ENCODE data around the gene CELSR1.

Gene CELSR1, protein sequence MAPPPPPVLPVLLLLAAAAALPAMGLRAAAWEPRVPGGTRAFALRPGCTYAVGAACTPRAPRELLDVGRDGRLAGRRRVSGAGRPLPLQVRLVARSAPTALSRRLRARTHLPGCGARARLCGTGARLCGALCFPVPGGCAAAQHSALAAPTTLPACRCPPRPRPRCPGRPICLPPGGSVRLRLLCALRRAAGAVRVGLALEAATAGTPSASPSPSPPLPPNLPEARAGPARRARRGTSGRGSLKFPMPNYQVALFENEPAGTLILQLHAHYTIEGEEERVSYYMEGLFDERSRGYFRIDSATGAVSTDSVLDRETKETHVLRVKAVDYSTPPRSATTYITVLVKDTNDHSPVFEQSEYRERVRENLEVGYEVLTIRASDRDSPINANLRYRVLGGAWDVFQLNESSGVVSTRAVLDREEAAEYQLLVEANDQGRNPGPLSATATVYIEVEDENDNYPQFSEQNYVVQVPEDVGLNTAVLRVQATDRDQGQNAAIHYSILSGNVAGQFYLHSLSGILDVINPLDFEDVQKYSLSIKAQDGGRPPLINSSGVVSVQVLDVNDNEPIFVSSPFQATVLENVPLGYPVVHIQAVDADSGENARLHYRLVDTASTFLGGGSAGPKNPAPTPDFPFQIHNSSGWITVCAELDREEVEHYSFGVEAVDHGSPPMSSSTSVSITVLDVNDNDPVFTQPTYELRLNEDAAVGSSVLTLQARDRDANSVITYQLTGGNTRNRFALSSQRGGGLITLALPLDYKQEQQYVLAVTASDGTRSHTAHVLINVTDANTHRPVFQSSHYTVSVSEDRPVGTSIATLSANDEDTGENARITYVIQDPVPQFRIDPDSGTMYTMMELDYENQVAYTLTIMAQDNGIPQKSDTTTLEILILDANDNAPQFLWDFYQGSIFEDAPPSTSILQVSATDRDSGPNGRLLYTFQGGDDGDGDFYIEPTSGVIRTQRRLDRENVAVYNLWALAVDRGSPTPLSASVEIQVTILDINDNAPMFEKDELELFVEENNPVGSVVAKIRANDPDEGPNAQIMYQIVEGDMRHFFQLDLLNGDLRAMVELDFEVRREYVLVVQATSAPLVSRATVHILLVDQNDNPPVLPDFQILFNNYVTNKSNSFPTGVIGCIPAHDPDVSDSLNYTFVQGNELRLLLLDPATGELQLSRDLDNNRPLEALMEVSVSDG (N-terminal part only)

DNA sequence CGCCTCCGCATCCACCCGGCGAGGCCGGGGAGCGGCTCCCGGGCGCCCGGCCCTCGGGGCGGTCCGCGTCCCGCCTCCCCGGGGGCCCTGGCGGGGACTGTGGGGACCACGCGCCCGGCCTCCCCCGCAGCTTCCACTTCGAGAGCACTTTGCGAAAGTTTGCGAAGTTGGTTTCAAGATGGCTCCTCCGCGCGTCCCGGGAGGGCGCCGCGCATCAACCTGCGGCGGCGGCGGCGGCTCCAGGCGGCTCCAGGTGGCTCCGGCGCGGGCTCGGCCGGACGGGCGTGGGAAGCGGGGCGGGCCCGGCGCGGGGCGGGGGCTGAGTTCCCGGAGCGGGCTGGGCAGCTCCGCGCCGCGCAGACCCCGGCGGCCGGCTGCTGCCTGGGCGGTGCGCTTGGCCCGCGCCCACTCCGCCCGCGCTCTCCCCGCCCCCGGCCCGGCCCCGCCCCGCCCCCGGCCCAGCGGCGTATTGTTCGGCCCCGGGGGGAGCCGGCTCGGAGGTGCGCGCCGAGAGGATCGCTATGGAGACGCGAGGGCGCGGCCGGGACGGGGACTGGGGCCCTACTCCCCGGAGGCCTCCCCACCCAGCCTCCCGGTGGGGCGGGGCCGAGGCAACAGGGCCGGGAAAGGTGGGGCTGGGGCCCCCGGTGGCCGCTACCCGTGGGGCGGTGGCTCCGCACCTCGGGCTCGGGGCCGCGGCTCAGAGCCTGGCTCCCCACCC lies at the start of gene CELSR1:
Gene CELSR1, minus strand, starts transcription at position 396 of the 721 bp plus-strand sequence. CDS start 450 bp downstream, outside the sequence.
- DNase-seq (ENCODE audit: low read depth): no peak

DNA sequence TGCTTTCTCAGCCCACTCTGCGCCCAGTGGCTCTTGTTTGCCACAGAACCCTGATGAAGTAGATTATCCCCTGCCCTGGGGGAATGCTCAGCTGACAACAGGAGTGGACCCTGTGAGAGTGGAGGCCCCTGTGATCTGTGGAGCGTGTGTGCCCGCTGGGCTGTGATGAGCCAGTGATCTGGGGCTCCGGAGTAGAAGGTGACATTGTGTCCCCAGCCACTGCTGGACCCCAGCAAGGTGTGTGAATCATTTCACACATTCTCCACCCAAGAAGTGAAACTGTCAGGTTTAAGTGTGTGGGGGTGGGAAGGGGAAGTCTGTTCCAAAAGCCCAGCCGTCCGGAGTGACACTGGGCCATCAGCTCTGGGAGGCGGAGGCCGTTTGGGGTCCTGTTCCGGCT lies 49.6 kb upstream of the CELSR1 start:
- DNase-seq (ENCODE audit: low read depth): no peak

DNA sequence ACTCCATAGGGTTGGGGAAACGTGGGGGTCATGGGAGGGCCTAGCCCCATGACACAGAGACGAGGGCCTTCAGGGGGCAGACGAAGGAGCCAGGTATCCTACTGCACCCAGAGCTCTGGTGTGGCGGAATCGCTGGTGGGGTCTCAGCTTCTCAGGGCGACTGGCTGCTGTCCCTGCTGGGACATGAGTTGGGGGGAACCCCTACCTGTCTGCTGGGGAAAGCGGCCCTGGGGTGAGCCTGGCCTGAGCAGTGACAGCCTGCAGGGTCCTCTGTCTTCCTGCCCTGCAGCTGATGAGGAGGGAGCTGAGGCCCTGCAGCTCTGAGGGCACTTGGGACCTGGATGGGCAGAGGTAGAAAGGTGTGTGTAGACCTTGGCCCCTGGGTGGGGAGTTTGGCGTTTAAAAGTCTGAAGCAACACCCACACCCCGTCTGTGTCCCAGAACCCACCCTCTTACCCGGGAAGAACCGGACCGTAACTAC lies 49.2 kb upstream of the CELSR1 start:
- no peak for DNase-seq (ENCODE audit: low read depth)

DNA sequence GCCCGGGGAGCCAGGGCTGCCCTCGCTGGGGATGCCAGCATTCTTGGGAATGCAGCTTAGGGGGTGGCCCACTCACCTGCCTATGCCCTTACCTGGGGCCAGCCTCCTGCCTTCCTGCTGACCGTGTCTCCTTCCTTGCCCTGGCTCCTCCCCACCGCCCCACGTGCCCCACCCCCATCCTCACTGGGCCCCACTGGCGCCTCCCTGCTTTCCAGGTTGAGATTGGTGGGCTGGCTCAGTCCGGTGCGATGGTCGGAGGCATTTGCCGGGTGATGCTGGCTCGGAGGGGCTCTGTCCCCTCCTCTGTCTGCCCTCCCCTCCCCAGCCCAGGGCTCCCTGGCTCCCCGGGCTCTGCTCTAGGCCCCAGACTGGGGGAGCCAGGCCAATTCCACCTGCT lies 48.7 kb upstream of the CELSR1 start:
- DNase-seq (ENCODE audit: low read depth): no peak

DNA sequence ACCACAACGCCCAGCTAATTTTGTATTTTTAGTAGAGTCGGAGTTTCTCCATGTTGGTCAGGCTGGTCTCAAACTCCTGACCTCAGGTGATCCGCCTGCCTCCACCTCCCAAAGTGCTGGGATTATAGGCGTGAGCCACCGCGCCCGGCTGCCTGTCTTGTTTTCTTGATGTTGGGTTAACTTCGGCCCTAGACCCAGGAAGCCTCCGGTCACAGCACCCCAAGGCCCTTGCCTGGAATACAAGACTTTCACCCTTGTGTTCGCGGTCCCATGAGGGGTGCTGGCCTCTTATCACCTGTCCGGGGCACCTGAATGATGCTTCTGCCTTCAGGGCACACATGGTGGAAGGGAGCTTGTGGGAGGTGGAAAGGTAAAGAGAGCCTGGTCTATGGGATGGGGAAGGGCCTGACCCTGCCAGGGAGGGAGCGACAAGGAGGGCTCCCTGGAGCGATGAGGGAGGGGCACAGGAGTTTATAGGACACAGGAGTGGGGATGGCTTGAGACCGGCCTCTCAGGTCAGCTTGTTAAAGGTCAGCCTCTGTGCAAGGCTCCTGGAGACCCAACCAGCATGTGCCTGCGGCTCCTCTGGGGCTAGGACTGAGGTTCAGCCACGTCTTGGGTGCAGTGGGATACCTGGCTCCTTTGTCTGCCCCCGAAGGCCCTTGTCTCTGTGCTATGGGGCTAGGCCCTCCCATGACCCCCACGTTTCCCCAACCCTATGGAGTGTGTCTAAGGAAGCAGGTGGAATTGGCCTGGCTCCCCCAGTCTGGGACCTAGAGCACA lies 48.1 kb upstream of the CELSR1 start:
- DNase-seq (ENCODE audit: low read depth): no peak

DNA sequence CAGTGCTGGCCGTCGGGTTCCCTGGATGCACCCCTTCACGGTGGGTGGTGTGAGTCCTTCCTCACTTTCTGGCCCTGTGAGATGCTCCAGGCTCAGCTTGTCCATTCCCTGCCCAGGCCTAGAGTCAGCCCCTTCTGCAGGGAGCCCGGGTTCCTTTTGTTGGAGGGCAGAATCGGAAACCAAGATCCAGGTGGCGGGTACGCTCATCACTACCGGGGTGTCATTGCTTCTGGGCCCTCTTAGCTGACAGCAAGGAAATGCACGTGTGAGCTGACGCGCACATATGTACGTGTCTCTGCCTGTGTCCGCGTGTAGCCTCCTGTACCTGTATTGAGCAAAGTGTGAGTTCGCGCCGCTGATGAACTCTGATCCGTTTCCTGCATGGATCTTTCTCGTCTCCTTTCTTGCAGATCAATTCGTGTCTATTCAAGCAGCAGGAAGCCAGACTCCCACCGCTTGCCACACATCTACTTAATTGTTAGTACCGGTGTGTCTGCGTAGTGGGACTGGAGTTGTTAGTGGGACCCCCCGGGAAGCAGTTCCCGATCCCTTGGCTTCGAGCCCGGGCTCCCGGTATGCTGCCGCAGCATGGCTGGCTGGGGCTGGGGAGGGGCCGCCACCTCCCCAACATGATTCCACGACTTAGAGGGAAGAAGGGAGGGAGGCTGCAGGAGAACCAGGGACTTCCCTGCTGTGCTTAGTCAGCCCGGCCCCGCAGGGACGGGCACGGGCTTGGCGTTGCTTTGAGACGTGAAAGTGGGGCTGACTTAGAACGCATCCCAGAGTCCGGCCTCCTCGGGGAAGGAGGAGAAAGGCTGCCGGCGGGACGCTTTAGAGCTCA lies 46.9 kb upstream of the CELSR1 start:
- DNase-seq (ENCODE audit: low read depth): no peak

DNA sequence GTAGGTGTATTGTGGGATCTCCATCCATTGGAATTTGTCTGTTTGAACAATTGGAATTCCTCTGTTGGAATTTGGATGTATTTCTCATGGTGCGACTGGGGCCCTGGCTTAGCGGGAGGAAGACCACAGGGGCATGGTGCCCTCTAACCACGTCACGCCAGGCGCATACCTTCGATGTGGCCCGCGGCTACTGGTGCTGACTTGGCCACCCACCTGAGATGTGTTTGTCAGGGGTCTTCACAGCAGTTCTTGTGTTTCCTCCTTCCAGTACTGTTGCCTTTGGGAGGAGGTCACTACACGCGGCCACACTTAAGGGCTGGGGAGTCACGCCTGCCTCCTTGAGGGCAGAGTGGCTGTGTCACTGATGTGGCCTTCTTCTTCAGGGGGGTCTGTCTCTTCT lies 46.2 kb upstream of the CELSR1 start:
- DNase-seq (ENCODE audit: low read depth): no peak

DNA sequence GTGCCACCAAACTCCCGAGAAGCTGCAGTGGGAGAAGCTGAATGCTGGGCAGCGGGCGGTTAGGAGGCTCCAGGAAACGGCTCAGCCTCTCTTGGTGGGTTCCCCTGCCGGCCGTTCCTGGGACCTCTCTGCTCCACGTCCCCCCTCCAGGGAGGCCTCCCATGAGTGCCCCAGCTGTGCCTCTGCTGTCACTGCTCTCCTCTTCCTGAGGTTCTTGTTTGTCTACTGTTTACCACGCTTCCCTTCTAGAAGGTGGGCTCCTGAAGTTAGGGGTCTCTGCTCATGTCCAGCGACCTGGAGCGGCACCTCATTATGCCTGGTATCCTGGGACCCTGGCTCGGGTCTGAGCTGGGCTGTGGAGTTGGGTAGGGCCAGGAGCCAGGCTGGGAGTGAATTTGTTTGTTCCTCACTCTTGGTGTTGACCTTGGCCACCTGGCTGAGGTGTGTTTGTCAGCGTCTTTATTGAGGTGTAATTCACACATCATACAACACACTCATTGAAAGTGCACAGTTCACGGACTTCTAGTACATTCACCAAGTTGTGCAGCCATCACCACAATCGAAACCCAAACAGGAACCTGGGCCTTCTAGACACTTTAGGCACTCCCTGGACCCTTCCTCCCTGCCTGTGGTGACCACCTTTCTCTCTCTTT lies 45.0 kb upstream of the CELSR1 start:
- DNase-seq (ENCODE audit: low read depth): no peak

DNA sequence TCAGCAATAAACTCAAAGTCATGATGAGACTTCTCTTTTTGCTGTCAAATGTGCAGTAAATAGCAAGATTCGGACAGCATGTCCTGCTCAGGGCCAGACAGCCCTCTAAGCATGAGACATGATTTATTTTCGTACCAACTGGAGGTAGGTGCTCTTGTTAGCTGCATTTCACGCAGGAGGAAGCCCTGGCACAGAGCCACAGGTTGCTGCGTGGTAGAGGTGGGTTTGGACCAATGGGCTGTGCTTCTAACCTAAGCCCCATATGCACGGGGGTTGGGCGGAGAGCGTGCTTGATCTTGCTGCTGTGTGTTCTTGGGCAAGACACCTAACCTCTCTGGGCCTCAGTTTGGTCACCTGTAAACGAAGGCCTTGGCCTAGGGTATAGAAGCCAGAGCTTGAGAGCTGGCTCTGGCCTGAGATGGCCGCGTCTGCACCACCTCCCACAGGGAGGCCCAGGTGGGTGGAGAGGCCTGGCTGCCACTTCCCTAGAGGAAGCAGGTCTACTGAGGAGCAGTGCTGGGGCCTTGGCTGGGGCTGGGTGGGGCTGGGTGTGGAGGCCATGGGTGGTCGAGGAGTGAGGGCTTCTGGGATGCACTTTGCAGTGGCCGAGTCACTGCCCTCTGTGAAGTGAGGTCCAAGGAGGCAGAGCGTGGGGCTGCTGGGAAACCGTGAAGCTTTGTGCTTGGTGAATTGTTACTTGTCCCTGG lies 44.3 kb upstream of the CELSR1 start:
- DNase-seq (ENCODE audit: low read depth): no peak

DNA sequence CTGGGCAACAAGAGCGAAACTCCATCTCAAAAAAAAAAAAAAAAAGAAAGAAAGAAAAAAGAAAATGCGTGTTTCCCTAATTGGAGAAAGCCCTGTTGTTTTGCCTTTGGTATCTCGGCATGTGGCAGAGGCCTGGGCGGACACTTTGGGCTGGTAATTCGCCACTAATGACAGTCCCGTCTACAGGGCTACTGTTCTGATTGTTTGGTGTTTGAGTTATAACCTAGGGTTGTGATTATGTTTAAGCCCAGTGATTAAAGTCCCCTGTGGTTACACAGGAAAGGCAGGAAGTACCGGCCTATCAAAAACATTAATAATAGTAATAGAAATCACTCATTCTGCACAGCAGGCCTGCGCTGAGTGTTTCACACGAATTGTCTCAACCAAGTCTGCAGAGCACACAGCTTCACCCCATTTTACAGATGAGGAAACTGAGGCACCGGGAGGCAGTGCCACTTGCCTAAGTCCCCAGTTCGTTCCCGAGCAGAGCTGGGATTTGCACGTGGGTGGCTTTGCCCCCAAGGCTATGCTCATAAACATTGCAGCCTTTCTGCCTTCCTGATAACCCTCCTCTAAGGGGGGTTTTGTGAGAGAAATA lies 43.6 kb upstream of the CELSR1 start:
- DNase-seq (ENCODE audit: low read depth): no peak

DNA sequence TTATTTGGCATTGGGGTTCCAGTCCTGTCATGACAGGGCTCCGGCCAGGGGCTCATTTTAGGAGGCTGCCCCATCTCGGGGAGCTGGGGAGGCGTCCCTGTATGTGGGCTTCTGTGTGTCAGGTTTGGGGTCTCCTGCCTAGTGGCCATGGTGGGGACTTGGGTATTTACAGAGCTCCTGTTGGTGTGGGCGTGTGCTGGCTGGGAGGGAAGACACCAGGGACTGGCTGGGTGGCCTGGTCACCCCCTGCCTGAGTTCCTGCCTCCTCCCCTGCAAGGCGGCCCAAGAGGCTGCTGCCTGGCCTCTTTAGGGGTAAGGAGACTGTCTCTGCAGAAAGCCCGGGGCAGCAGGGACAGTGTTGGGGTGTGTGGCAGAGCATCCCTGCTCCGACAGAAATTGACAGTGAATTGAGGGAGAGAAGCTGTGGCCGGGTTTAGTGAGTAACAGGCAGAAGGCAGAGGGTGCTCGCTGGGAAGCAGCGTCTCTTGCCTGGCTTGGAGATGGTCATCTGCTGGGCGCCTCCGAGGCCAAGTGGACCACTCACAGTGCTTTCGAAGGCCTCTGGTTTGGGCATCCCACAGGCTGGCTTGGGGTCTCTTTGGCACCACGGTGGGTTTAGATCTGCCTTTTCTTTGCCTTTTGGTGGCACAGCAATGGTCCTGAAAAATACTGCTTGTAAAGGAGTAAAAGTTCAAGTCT lies 42.5 kb upstream of the CELSR1 start:
- DNase-seq (ENCODE audit: low read depth): no peak

DNA sequence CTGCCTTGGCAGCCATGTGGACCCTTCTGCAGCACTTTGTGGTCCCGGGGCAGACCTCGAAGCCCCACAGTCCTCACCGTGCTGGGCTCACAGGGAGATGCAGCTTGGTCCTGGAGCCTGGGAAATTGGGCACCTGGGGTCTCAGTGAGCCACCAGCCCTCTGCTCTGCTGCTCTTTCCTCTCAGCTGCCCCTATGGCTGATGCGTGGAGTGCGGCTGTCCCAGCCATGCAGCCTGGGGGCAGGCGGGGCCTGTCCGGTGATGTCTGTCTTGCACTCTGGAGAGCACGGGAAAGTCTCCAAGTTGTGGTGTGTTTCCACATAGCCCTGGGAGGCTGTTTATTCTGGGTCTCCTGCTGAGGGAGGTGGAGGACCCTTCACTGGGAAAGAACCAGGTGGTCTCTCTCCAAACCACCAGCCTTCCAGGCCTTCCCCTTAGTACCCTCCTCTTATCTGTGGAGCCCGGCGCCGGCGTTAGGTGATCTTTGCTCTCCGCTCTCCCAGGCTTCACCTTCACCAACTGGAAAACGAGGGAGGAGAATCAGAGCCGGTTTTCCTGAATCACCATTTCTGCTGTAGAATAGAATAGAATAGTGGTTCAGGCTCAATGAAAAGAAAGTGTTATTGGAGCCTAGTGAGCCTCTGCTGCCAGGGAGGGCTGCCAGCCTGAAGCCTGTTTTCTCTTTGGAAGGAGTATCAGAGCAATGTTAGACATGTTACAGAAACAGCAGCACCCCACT lies 41.6 kb upstream of the CELSR1 start:
- DNase-seq (ENCODE audit: low read depth): no peak

DNA sequence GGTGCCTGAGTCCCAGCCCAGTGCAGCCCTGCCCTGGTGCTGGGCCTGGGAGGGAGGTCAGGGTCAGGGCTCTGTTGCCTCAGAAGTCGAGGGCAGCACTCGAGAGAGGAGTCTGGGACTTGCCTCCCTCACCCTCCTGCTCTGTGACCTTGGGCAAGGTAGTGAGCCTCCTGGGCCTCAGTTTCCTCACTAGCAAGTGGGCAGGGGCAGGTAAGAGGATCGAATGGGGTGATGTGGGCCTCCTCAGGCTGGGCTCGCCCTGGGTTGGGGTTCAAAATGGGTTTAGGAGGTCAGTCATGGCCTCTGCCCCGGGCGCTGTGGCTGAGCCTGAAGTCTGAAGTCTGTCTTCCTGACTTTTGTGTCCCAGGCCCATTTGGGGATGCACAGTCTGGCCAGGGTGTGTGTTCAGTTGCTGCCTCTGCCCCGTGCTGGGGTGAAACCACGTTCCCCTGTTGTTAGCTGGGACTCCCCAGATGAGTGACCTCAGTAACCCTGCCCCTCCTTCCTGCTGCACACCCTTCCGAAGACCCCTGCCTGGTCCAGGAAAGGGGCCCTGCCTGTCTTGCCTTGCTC lies 40.9 kb upstream of the CELSR1 start:
- no peak for DNase-seq (ENCODE audit: low read depth)

DNA sequence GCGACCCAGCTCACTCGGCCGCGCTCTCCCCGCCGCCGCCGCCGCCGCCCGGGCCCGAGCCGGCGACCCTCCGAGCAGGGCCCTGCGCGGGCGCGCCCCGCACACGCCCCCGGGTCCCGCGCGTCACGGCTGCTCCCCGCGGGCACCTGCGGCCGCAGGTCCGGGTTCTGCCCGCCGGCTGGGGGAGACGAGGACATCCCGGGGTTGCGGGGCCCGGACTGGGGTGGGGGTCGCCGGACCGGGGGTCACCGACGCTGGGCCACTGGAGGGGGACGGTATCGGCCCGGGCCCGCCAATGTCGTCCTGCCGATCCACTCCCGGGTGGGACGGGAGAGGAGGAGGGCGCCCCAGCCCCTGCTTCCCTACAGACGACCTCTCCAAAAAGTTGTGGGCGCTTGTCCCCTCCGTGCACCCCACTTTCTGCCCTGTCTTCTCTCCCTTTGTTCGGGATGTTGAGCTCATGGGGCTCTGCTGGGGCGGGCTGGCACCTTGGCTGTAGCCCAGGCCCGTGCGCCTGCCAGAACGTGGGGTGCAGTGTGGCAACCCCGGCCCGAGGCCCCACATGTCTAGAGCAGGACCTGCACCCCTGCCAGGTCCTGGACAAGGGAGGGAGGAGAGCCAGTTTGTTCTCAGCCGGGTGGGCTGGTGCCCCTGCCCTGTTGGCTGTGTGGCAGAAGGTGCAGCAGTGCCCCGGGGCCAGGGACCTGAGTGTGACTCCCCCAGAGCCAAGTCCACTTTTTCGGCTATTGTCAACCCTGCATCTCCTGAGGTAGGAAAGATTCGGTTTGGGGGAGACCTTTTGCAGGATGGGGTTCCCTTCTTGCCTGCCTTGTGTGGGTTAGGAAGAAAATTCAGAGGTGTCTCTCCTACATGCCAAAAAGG lies 40.2 kb upstream of the CELSR1 start:
- DNase-seq (ENCODE audit: low read depth): no peak

DNA sequence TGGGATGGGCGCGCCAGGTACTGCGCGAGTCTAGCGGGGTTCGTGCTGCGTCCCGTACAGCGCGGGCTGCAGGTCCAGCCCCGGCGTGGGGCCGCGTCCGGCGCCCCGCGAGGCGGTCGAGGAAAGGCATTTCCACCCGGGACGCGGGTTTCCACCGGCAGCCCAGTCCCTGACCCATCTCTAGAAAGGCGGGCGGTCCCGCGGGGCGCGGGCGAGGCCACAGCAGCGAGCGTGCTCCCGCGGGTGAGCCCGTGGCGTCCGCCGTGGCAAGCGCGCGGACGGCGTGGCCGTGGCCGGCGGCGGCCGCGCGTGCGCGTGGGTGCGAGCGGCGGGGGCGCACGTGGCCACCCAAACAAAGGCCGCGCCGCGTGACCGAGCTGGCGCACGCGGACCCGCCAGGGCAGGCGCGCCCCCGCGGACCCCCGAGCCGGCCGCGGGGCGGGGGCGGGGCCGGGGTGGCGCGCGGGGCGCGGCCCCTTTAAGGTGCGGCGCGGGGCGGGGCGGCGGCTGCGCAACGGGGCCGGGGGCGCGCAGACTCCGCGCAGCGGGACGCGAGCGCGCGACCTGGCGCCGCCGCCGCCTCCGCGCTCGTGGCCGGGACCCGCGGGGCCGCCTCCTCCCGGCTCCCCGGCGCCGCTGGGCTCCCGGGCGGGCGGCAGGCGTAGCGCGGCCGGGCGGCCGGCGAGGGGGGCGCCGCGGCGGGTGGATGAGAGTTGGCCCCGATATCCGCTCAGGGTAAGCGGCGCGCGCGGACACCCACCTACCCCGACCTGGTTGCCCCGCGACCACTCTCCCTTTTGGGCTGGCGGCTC lies 39.3 kb upstream of the CELSR1 start:
- no peak for DNase-seq (ENCODE audit: low read depth)
